Nephron (organoid): ENCODE data around the gene TCF4.

ENCODE experiments used
- H3K27ac Mint-ChIP-seq, 3 experiments: 2 replicates each; pipeline ENCODE4 v1.8.0; 2020; ENCODE audit warnings: mixed read lengths in 3 of 3, mild to moderate bottlenecking in 2 of 3, moderate library complexity in 1 of 3
- H3K27me3 Mint-ChIP-seq: 2 replicates; pipeline ENCODE4 v1.8.0; 2021; ENCODE audit warnings: low read depth, mild to moderate bottlenecking, moderate library complexity, mixed read lengths
- H3K36me3 Mint-ChIP-seq: 2 replicates; pipeline ENCODE4 v1.8.0; 2020; ENCODE audit warnings: low read depth, mixed read lengths
- H3K4me1 Mint-ChIP-seq: 2 replicates; pipeline ENCODE4 v1.8.0; 2020; ENCODE audit warnings: mixed read lengths
- H3K4me3 Mint-ChIP-seq, 3 experiments: 2 replicates each; pipeline ENCODE4 v1.8.0; 2020; ENCODE audit warnings: mild to moderate bottlenecking in 3 of 3, mixed read lengths in 3 of 3, moderate library complexity in 2 of 3
- H3K9me3 Mint-ChIP-seq: 2 replicates; pipeline ENCODE4 v1.8.0; 2020; ENCODE audit warnings: mixed read lengths
- CTCF ChIP-seq, 3 experiments: fragments of 200-600 bp; sonication (generic); IDR thresholded peaks; one replicate each; pipeline ENCODE4 v1.5.0; 2021; ENCODE audit warnings: antibody characterized with exemption in 3 of 3; ENCODE audit not compliant: unreplicated experiment in 3 of 3

TCF4 gene

GRCh38 chr18:55576001-55576400 is 12.0 kb downstream of the TCF4 start:
- peaks cover 33% of the 10 kb centered on the region for H3K36me3 Mint-ChIP-seq
- no peaks in the 10 kb centered on the region for H3K27me3 Mint-ChIP-seq
- no peak overlapping the region for H3K4me3 Mint-ChIP-seq
- H3K27ac Mint-ChIP-seq = no peak overlapping the region
- H3K9me3 Mint-ChIP-seq = no peaks in the 10 kb centered on the region
- H3K4me1 Mint-ChIP-seq = peaks cover 42% of the 10 kb centered on the region
- no peak for TF ChIP-seq CTCF (IDR thresholded peaks at IDR 0.05; ENCODE audit: unreplicated experiment in 3 of 3)

- no peak overlapping the region for H3K27ac Mint-ChIP-seq
- TF ChIP-seq CTCF (IDR thresholded peaks at IDR 0.05; ENCODE audit: unreplicated experiment in 3 of 3) = no peak
- H3K9me3 Mint-ChIP-seq = no peaks in the 10 kb centered on the region
- H3K36me3 Mint-ChIP-seq = peaks cover 42% of the 10 kb centered on the region
- no peaks in the 10 kb centered on the region for H3K27me3 Mint-ChIP-seq
- no peak overlapping the region for H3K4me3 Mint-ChIP-seq
- H3K4me1 Mint-ChIP-seq = peaks cover 33% of the 10 kb centered on the region
Measured at GRCh38 chr18:55575066-55575465, 12.9 kb downstream of the TCF4 start.

- H3K9me3 Mint-ChIP-seq = no peaks in the 10 kb centered on the region
- no peak overlapping the region for H3K27ac Mint-ChIP-seq
- no peak for TF ChIP-seq CTCF (IDR thresholded peaks at IDR 0.05; ENCODE audit: unreplicated experiment in 3 of 3)
- no peaks in the 10 kb centered on the region for H3K27me3 Mint-ChIP-seq
- peaks cover 21% of the 10 kb centered on the region for H3K4me1 Mint-ChIP-seq
- H3K4me3 Mint-ChIP-seq = no peak overlapping the region
- H3K36me3 Mint-ChIP-seq = peaks cover 46% of the 10 kb centered on the region
Measured at GRCh38 chr18:55573386-55573785, 14.6 kb downstream of the TCF4 start.

- no peak overlapping the region for H3K4me3 Mint-ChIP-seq
- peaks cover 60% of the 10 kb centered on the region for H3K36me3 Mint-ChIP-seq
- H3K27me3 Mint-ChIP-seq = no peaks in the 10 kb centered on the region
- H3K9me3 Mint-ChIP-seq = peaks cover 7% of the 10 kb centered on the region
- no peak for TF ChIP-seq CTCF (IDR thresholded peaks at IDR 0.05; ENCODE audit: unreplicated experiment in 3 of 3)
- no peak overlapping the region for H3K27ac Mint-ChIP-seq
- peaks cover 5% of the 10 kb centered on the region for H3K4me1 Mint-ChIP-seq
Measured at GRCh38 chr18:55570966-55571365, 17.0 kb downstream of the TCF4 start.

- peaks cover 14% of the 10 kb centered on the region for H3K9me3 Mint-ChIP-seq
- no peaks in the 10 kb centered on the region for H3K27me3 Mint-ChIP-seq
- no peaks in the 10 kb centered on the region for H3K4me1 Mint-ChIP-seq
- TF ChIP-seq CTCF (IDR thresholded peaks at IDR 0.05; ENCODE audit: unreplicated experiment in 3 of 3) = no peak
- no peak overlapping the region for H3K4me3 Mint-ChIP-seq
- no peak overlapping the region for H3K27ac Mint-ChIP-seq
- peaks cover 68% of the 10 kb centered on the region for H3K36me3 Mint-ChIP-seq
Measured at GRCh38 chr18:55566456-55566935, 21.5 kb downstream of the TCF4 start.

- peaks cover 46% of the 10 kb centered on the region for H3K36me3 Mint-ChIP-seq
- H3K9me3 Mint-ChIP-seq = peaks cover 5% of the 10 kb centered on the region
- no peak for TF ChIP-seq CTCF (IDR thresholded peaks at IDR 0.05; ENCODE audit: unreplicated experiment in 3 of 3)
- peak overlapping the region in 1 of 3 experiments; percentile 47 for H3K27ac Mint-ChIP-seq
- H3K4me1 Mint-ChIP-seq = peaks cover 41% of the 10 kb centered on the region
- H3K4me3 Mint-ChIP-seq = no peak overlapping the region
- H3K27me3 Mint-ChIP-seq = no peaks in the 10 kb centered on the region
Measured at GRCh38 chr18:55559739-55560138, 28.3 kb downstream of the TCF4 start.
